Activated CD8-positive, alpha-beta memory T cell treated with anti-CD3 and anti-CD28 coated beads, Interleukin-2, amount 50 U/mL, for 24 hours (primary cell): ENCODE measurements around the gene FGD2.
"Not testable (repeated sequence)": the region's sequence is repeated elsewhere in the genome, so short reads cannot be mapped to it uniquely, and the experiment has no call there.

ENCODE experiments used
- DNase-seq: peaks from one replicate; pipeline ENCODE4 v3.0.0-alpha.2; 2020; ENCODE audit errors: extremely low read depth

FGD2 gene

DNA sequence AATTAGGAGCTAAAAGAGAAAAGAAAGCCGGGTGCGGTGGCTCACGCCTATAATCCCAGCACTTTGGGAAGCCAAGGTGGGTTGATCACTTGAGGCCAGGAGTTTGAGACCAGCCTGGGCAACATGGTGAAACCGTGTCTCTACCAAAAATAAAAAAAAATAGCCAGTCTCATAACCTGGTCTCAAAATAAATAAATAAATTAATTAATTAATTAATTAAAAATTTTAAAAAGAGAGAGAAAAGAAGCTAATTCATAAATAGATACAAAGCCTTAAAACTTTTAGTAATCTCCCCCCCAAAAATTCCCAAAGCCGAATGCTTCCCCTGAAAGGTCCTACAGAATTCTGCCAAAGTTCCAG lies 53.5 kb downstream of the FGD2 start:
- not testable (repeated sequence) for DNase-seq

GRCh38 chr6:37059344-37060194 lies 54.1 kb downstream of the FGD2 start:
- no peak for DNase-seq

DNA sequence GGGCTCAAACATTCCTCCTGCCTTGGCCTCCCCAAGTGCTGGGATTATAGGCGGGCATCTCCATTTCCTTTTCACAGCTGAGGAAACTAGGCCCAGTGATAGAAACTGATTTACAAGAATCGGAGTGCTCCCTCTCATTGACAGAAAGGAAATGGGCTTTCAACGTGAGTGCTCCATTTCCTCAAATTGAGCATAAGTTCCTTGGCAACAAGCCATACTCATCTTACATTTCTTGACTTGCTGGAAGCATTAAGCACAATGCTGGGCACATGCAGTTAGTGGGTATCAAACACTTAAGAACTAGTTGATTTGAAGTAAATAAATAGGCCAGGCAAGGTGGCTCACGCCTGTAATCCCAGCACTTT lies 54.7 kb downstream of the FGD2 start:
- DNase-seq = no peak

GRCh38 chr6:37061157-37061804 lies 55.8 kb downstream of the FGD2 start:
- DNase-seq = no peak

DNA sequence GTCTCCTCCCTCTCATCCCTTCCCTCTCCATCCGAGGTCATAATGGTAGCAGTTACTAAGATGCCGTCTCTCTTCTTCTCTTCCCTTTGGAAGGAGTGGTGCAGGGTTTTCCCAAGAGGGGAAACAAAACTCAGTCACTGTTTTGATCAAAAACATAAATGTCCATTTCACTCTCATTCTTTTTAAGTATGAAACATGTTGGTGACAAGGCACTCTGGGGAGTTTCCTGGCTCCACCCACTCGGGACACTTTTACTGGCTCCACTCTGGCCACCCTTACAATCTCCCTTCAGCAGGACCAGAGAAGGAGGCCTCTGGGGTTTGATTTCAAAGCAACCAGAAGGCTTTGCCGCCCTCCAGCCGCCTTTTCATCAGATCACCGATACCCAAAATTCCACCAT lies 57.0 kb downstream of the FGD2 start:
- DNase-seq = no peak

- no peak for DNase-seq
These were observed 63.2 kb downstream of the FGD2 start for GRCh38 chr6:37068356-37069270.

DNA sequence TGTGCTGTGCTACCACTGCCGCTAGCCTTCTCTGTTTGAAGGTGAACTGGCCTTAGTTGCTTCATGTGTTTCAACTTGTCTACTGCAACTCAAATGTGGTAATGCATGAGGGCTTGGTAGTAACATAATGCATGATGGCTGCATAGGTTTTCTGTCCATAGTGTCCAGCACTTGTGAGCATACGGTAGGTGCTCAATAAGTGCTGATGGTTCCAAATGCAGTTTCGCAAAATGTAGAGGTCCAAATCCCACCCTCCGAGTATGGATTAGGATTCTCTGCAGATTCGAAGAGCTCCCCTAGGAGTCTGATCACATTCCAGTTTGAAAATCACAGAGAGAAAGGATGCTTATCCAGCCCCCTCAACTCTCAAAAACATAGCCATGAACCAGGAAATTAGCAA lies 64.2 kb downstream of the FGD2 start:
- DNase-seq = no peak

DNA sequence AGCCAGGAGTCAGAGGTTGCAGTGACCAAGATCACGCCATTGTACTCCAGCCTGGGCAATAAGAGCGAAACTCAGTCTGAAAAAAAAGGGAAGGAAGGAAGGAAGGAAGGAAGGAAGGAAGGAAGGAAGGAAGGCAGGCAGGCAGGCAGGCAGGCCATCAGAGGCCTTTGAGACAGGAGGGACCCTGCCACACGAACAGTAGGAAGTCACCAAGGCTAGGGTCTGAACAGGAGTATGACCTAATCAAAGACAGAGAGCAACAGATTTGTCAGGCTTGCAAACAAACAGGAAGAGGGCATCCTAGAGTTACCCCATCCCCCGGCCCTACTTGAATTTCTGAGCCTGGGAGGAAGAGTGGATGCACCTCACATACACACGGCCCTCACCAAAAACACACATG lies 67.1 kb downstream of the FGD2 start:
- no peak for DNase-seq

DNA sequence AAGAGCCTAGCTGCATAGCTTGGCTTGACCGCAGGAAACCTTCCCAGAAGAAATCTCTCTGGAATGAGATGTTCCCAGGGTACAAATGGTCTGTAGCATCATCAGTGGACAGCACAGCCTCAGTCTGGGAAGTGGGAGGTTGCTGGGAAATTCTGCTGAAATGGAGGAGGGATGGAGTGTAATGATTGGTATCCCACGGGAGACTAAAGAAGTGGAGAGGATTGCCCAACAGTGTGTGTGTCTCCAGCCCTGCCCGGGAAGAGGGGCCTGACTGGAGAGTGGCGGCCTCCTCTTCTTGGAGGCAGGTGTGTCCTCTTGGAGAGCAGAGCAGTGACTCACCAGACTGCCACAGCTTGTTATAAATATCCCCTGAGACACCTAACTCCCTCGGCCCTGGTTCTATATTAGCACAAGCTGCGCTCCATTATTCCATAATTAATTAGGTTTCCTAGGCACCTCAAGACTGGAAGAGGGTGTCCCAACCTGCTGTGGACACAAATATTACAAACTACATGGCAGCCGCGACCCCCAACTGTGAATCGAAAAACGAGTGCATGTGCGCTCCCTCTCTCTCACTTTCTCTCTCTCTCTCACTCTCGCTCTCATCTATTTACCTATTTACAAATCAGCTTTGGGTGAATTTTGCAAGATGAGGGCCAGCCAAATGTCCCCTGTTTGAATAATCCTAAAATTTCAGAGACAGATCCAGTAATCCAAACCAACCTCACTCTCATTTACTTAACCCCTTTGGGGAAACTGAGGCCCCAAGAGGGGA lies 68.8 kb downstream of the FGD2 start:
- DNase-seq = no peak

GRCh38 chr6:37077191-37077904 lies 71.9 kb downstream of the FGD2 start:
- DNase-seq = no peak

DNA sequence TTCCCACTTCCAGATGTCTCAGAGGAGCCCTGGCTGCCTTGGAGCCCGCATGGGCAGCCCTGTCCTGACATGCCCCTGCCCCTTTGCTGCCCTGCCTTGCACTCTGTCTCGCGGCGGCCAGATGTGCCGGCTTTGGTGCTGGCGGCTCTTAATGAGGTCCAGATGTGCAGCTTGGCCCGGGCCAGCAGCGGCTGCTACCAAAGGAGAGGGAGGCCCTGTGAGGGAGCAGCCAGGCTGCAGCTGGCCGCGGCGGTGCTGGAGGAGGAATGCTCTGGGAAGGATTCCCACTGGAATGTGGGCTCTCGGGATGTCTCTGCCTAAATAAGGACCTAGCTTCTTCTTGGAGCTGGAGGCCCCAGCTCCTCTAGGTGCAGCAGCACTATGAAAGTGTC lies 72.4 kb downstream of the FGD2 start:
- no peak for DNase-seq
